HG03103 (cell line): ENCODE measurements around the gene MST1R.
"Not testable (repeated sequence)": the region's sequence is repeated elsewhere in the genome, so short reads cannot be mapped to it uniquely, and the experiment has no call there.

ENCODE experiments used
- ATAC-seq: cut with Tn5 transposase; IDR thresholded peaks from one replicate; pipeline ENCODE4 v1.9.1; 2021; ENCODE audit warnings: low read depth; ENCODE audit not compliant: unreplicated experiment

Gene MST1R

GRCh38 chr3:49912881-49913281, 9.2 kb upstream of the MST1R start:
- ATAC-seq: no peak

- ATAC-seq: no peak
Measured at GRCh38 chr3:49911611-49912010, 7.9 kb upstream of the MST1R start.

GRCh38 chr3:49911124-49911420, 7.4 kb upstream of the MST1R start:
- ATAC-seq: no peak

GRCh38 chr3:49910409-49911123, 6.9 kb upstream of the MST1R start:
- ATAC-seq: no peak

GRCh38 chr3:49908373-49909199, 4.9 kb upstream of the MST1R start:
- ATAC-seq: no peak

- ATAC-seq: no peak
Measured at GRCh38 chr3:49906073-49906743, 2.5 kb upstream of the MST1R start.

GRCh38 chr3:49904448-49904847, 775 bp upstream of the MST1R start:
- ATAC-seq: not testable (repeated sequence)

- ATAC-seq: no peak
Measured at GRCh38 chr3:49902511-49903345, 945 bp downstream of the MST1R start.

GRCh38 chr3:49901366-49902339, 2.0 kb downstream of the MST1R start:
- ATAC-seq: no peak

- ATAC-seq: no peak
Measured at GRCh38 chr3:49900491-49901153, 3.1 kb downstream of the MST1R start.

- no peak for ATAC-seq
Measured at GRCh38 chr3:49899815-49900214, 3.9 kb downstream of the MST1R start.

- no peak for ATAC-seq
Measured at GRCh38 chr3:49898991-49899390, 4.7 kb downstream of the MST1R start.

GRCh38 chr3:49896345-49896744, 7.3 kb downstream of the MST1R start:
- ATAC-seq: no peak

- ATAC-seq: no peak
Measured at GRCh38 chr3:49895791-49896190, 7.9 kb downstream of the MST1R start.

- no peak for ATAC-seq
Measured at GRCh38 chr3:49889296-49889695, 14.4 kb downstream of the MST1R start.

GRCh38 chr3:49886922-49887265, 16.8 kb downstream of the MST1R start:
- ATAC-seq: no peak

GRCh38 chr3:49883998-49884397, 19.7 kb downstream of the MST1R start:
- no peak for ATAC-seq

- ATAC-seq: no peak
Measured at GRCh38 chr3:49882166-49882565, 21.5 kb downstream of the MST1R start.
